Suprapubic skin (tissue), 3 donors: ENCODE measurements around the gene TUBA3E.
"Not testable (repeated sequence)": the region's sequence is repeated elsewhere in the genome, so short reads cannot be mapped to it uniquely, and the experiment has no call there.

Experiments used
- POLR2AphosphoS5 ChIP-seq, 3 donors: sonication (generic); formaldehyde crosslinking; IDR thresholded peaks; one replicate each; pipeline ENCODE4 v1.6.1; 2017; ENCODE audit warnings: antibody characterized with exemption in 3 of 3
- TF ChIP-seq, protein P1 (sequence below), 2 donors: fragments of 200-600 bp in 1 of 2; fragments of 450-650 bp in 1 of 2; sonication (generic) in 1 of 2; IDR thresholded peaks; one replicate each; pipeline ENCODE4 v1.5.1; 2016 to 2019; ENCODE audit warnings: antibody characterized with exemption in 2 of 2, mild to moderate bottlenecking in 1 of 2, moderate library complexity in 1 of 2

GRCh38 chr2:130151145-130151512, 47.1 kb downstream of the TUBA3E start:
- TF ChIP-seq, protein P1, sequence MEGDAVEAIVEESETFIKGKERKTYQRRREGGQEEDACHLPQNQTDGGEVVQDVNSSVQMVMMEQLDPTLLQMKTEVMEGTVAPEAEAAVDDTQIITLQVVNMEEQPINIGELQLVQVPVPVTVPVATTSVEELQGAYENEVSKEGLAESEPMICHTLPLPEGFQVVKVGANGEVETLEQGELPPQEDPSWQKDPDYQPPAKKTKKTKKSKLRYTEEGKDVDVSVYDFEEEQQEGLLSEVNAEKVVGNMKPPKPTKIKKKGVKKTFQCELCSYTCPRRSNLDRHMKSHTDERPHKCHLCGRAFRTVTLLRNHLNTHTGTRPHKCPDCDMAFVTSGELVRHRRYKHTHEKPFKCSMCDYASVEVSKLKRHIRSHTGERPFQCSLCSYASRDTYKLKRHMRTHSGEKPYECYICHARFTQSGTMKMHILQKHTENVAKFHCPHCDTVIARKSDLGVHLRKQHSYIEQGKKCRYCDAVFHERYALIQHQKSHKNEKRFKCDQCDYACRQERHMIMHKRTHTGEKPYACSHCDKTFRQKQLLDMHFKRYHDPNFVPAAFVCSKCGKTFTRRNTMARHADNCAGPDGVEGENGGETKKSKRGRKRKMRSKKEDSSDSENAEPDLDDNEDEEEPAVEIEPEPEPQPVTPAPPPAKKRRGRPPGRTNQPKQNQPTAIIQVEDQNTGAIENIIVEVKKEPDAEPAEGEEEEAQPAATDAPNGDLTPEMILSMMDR (IDR thresholded peaks at IDR 0.05), result not testable (repeated sequence)
- not testable (repeated sequence) for TF ChIP-seq POLR2AphosphoS5 (IDR thresholded peaks at IDR 0.05)
